Stimulated activated CD8-positive, alpha-beta memory T cell treated with anti-CD3 and anti-CD28 coated beads, Interleukin-4, amount 100 ng/mL, for 1 hour (primary cell): ENCODE measurements around the gene CGREF1.

Experiments
- DNase-seq, 2 donors: peaks; one replicate each; pipeline ENCODE4 v3.0.0-alpha.2; 2020; ENCODE audit warnings: low read depth in 2 of 2, low spot score in 1 of 2

Gene CGREF1

DNA sequence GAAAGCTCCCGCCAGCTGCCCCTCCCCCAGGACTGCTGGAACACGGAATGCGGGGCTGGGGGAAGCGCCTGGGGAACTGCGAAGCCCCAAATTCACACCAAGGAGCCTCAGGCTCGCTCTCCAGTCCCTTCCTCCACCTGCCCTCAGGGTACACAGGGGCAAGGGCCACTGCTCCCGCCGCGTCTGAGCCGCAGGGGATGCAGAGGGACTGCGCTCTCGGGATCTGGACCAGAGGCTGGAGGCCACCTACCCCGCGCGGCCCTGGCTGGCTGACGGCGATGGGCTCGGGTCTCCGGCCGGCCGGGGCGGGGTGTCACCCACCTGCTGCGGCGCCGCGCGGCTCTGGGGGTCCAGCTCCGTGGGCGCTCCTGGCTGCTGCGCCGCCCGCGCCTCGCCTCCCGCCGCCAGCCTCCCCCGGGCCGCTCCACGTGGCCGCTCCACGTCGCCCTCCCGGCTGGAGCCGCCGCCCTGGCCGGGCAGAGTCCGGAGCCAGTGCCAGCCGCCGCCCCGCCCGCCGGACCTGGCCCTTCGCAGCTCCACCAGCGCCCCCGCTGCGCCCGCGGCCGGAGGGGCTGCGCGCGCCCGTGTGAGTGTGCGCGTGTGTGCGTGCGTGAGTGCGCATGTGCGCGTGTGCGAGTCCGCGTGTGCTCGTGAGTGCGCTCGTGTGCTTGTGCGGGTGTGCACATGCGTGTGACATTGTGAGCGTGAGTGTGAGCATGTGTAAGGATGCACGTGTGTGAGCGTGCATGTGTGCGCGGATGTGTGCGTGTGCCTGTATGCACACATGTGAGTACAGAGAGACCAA, at the start of gene CGREF1:
CGREF1 (minus strand) TSS at position 604 of the 805 bp plus-strand sequence. CDS start 14,762 bp downstream, outside the sequence.
- no peak for DNase-seq

DNA sequence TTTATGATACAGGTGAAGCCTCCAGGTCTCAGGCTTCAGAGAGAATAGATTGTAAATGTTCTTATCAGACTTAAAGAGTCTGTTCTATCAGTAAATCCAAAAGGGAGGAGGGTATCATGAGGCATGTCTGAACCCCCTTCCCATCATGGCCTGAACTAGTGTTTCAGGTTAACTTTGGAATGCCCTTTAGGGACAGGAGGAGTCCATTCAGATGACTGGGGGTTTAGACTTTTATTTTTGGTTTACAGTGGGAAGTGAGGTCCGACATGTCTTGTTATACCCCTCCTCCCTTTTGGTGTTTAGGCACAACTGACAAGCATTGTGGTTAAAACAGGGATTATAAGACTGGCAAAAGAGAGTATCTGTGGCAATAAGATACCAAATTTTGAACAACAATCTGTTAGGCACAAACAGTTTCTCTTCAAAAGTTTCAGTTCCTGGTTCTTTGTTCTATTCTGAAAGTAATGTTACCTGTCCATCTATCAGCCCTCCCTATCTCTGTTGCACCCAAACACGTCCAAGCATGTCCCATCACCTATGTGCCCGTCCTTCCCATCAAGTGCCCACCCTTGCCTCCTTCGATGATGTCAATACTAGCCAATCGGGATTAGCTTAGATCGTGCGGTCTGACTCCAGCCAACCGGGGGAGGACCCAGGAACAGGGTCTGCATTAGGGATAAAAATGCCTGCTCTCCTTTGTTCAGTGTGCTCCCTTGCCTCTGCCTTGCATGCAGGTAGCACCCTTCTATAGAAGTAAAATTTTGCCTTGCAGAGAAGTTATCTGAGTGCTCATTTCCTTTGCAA, 46.2 kb upstream of the CGREF1 start:
- no peak for DNase-seq

- DNase-seq: no peak
Measured at GRCh38 chr2:27162151-27163121, 43.5 kb upstream of the CGREF1 start.

- DNase-seq: no peak
Measured at GRCh38 chr2:27160191-27160590, 41.3 kb upstream of the CGREF1 start.

DNA sequence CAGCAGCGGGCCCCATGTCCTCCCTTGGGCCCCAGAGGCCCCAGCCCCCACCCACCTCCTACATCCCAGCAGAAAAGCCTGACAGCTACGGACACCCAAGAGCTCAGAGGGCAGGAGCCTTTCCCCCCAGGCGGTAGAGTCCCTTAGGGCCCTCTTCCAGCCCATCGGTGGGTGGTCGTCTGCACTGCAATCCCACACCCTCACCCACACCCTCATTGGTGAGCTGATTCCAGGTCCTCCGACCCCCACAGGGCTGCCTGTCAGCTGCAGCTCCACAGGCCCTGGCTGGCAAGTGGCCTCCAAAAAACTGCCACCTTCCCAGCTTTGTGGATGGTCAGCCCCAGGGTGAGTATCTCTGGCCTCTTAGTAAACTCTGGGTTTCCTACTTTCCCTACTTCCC, 40.3 kb upstream of the CGREF1 start:
- DNase-seq: no peak

GRCh38 chr2:27158468-27158867, 39.5 kb upstream of the CGREF1 start:
- DNase-seq: no peak

GRCh38 chr2:27155069-27155520, 36.2 kb upstream of the CGREF1 start:
- no peak for DNase-seq

GRCh38 chr2:27154488-27154887, 35.6 kb upstream of the CGREF1 start:
- no peak for DNase-seq

DNA sequence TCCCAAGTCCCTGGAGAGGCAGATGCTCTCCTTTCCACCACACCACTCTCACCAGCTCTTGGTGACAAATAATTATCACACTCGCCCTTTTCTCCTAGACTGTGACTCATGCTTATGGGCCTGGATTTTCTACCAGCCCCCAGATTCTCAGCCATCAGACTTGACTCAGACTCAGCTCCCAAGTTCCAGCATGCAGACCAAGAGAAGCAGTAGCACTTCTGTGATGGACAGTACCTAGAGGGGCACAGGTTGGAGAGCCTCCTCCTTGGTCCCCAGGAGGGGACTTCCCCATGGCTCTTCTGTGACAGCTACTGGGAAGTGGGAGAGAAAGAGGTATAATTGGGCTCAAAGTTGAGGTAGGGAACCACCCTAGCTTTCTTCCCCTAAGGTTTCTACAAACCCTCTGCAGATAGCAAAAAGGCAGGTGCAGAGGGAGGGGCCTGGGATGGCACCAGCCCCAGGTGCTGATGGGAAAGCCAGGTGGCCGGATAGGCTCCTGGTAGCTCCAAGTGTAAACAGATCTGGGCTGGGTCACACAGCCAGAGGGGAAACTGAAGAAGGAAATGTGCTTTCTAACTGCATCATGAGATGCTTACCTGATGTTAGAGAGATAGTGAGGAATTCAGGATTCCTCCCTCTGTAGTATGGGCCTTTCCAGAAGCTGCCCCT, 34.0 kb upstream of the CGREF1 start:
- DNase-seq: no peak

- DNase-seq: no peak
Measured at GRCh38 chr2:27152102-27152795, 33.3 kb upstream of the CGREF1 start.

GRCh38 chr2:27150639-27151230, 31.8 kb upstream of the CGREF1 start:
- DNase-seq: no peak

DNA sequence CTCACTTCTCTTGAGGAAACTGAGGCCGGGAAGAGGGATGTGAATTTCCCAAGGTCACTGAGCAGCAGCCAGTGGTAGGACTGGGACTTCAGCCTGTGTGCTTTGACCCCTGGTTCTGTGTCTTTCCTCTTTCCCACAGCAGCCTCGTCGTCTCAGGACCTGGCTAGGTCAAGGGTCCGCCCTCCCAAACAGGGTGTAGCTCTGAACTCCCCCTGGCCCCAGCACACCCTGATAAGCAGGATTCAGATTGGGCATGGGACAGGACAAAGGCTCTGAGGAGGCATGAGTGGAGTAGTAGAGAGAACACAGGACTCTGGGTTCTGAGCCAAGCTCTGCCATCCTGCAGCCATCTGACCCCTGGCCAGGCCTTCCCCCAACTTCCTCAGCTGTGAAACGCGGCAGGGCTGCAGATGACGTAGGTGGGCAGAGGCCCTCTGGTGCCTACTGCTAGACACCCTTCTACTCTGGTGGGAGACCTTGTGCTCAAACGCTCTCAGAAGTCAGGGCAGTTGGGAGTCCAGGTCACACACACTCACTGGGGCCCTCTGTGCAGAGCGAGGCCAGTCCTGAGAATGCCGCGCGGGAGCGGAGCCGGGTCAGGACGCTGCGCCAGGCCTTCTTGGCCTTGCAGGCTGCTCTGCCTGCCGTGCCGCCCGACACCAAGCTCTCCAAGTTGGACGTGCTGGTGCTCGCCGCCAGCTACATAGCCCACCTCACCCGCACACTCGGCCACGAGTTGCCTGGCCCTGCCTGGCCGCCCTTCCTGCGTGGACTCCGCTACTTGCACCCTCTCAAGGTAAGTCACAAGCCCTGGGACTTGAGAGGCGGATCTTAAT, 30.9 kb upstream of the CGREF1 start:
- DNase-seq: no peak

GRCh38 chr2:27148801-27149439, 30.0 kb upstream of the CGREF1 start, which contains the start of gene TCF23:
Gene TCF23 (plus strand): TSS chr2:27149004. CDS start chr2:27149134, 130 bp downstream.
- DNase-seq: no peak

DNA sequence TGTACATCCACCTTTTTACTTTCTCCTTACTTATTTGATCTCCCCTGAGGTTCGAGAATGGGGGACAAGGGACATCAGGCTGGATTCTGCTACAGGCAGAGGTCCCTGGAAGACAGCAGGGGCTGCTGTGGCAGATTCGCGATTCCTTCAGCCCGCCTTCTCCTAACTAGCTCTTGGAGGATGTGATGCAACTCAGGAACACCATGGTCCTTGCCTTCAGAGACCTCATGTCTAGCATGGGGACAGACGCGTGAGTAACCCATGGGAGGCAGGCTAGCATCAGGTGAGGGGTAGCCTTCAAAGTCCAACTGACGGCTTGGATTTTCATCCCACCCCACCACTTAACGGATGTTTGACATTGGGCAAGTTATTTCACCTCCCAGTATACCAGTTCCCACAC, 29.0 kb upstream of the CGREF1 start:
- DNase-seq: no peak

- DNase-seq: no peak
Measured at GRCh38 chr2:27145682-27146081, 26.8 kb upstream of the CGREF1 start.

DNA sequence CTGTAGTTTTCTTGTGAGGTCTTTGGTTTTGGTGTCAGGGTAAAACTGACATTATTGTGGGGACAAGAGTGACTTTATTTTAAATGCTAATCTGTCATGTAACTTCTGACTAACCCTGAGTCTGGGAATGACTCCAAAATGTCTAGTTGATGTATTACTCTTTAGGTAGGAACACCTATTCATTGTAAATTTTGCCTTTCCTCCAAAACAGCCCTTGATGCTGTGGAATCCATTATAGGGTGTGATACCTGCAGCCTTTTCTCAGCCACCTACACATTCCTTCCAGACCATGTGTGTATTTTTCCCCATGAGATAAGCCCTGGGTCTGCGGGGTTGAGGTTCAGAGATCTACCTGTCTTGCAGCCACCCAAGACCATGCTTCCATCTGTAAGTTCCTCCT, 24.4 kb upstream of the CGREF1 start:
- no peak for DNase-seq

GRCh38 chr2:27139310-27139709, 20.4 kb upstream of the CGREF1 start, which contains the start of gene PRR30:
Gene PRR30 (minus strand): TSS chr2:27139410. CDS start chr2:27138329, 1,081 bp downstream.
- DNase-seq: no peak

DNA sequence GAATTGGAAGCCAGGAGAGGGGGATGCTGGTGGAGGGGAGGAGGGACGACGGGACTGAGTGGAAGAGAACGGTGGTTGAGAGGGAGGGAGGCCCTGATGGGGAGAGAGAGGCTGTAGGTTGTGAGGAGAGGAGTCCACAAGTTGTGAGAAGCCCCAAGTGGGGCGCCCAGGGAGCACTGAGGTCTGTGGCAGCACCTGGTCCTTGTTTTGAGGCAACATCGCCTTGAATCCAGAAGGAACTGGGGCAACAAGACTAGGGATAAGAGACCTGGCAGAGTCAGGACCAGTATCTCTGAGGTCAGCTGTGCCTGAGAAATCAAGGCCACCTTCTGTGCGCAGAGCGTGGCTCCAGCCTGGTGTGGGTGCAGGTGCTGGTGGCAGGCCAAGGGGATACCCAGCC, 19.2 kb upstream of the CGREF1 start:
- DNase-seq: no peak
